Inferior parietal cortex (tissue), 1 donor: ENCODE measurements around the gene SYNM.

ENCODE experiments used
- DNase-seq: peaks from one replicate; pipeline ENCODE4 v3.0.0-alpha.2; 2016; ENCODE audit errors: extremely low spot score

The SYNM gene

GRCh38 chr15:99167201-99167600 lies 62.3 kb downstream of the SYNM start:
- no peak for DNase-seq

- DNase-seq: no peak
Observed at GRCh38 chr15:99167640-99168039, 62.8 kb downstream of the SYNM start.

GRCh38 chr15:99168601-99169580 lies 64.0 kb downstream of the SYNM start:
- DNase-seq: no peak

GRCh38 chr15:99169769-99170311 lies 65.0 kb downstream of the SYNM start:
- DNase-seq: no peak

GRCh38 chr15:99170476-99171065 lies 65.7 kb downstream of the SYNM start:
- DNase-seq: no peak

- no peak for DNase-seq
Observed at GRCh38 chr15:99172171-99172570, 67.3 kb downstream of the SYNM start.

- DNase-seq: no peak
Observed at GRCh38 chr15:99172989-99173388, 68.1 kb downstream of the SYNM start.

GRCh38 chr15:99174567-99175395 lies 69.9 kb downstream of the SYNM start:
- DNase-seq: no peak

GRCh38 chr15:99176757-99177156 lies 71.9 kb downstream of the SYNM start:
- DNase-seq: no peak

GRCh38 chr15:99177679-99178078 lies 72.8 kb downstream of the SYNM start:
- DNase-seq: no peak

GRCh38 chr15:99180086-99180963 lies 75.4 kb downstream of the SYNM start:
- DNase-seq: no peak

- DNase-seq: no peak
Observed at GRCh38 chr15:99180964-99181306, 76.1 kb downstream of the SYNM start.

GRCh38 chr15:99181545-99181971 lies 76.7 kb downstream of the SYNM start:
- no peak for DNase-seq

- no peak for DNase-seq
Observed at GRCh38 chr15:99182791-99183190, 77.9 kb downstream of the SYNM start.
